WI38 (cell line): Measurements from ENCODE around the gene RBM14.
A peak's percentile ranks its signal among the peaks of the same experiment; 100 is the strongest.

ENCODE experiments used
- H3K4me3 ChIP-seq: 2 replicates; pipeline ENCODE4 v1.5.1; 2011; ENCODE audit warnings: low read depth, mild to moderate bottlenecking, control low read depth, low read length
- CTCF ChIP-seq: IDR thresholded peaks from 2 replicates; pipeline ENCODE4 v1.5.1; 2012; ENCODE audit warnings: low read depth, mild to moderate bottlenecking, control low read depth, low read length

Gene RBM14

GRCh38 chr11:66674964-66675602 lies 58.7 kb downstream of the RBM14 start:
- no peak for TF ChIP-seq CTCF
- H3K4me3 ChIP-seq, result no peak overlapping the region

GRCh38 chr11:66676282-66676919 lies 60.0 kb downstream of the RBM14 start:
- peak overlapping the region; percentile 77 for H3K4me3 ChIP-seq
- no peak for TF ChIP-seq CTCF
